MM.1S (cell line): ENCODE data around the gene KCNMA1.

Experiments used
- DNase-seq: peaks from one replicate; pipeline ENCODE4 v3.0.0-alpha.2; 2015
- H2AFZ ChIP-seq: fragments of 300-600 bp; sonication (generic); 2 replicates; pipeline ENCODE4 v1.6.0; 2016; ENCODE audit warnings: antibody characterized with exemption, low read length
- H3F3A ChIP-seq: fragments of 300-600 bp; sonication (generic); 2 replicates; pipeline ENCODE4 v1.6.1; 2016; ENCODE audit warnings: mild to moderate bottlenecking, antibody characterized with exemption, low read length, moderate library complexity, mixed read lengths; ENCODE audit not compliant: insufficient read depth
- H3K27ac ChIP-seq: fragments of 300-600 bp; sonication (generic); 2 replicates; pipeline ENCODE4 v1.5.1; 2016; ENCODE audit warnings: mild to moderate bottlenecking, low read length
- H3K27me3 ChIP-seq: fragments of 300-600 bp; sonication (generic); replicated peaks from 2 replicates; pipeline ENCODE4 v1.6.0; 2016; ENCODE audit warnings: low read length; ENCODE audit not compliant: insufficient read depth
- H3K36me3 ChIP-seq: fragments of 300-600 bp; sonication (generic); replicated peaks from 2 replicates; pipeline ENCODE4 v1.6.1; 2016; ENCODE audit warnings: mild to moderate bottlenecking, low read length, mixed read lengths; ENCODE audit not compliant: insufficient read depth
- H3K4me1 ChIP-seq: fragments of 300-600 bp; sonication (generic); 2 replicates; pipeline ENCODE4 v1.6.1; 2016; ENCODE audit warnings: low read length, mixed read lengths
- H3K4me2 ChIP-seq: fragments of 300-600 bp; sonication (generic); 2 replicates; pipeline ENCODE4 v1.6.0; 2016; ENCODE audit warnings: low read depth, low read length
- H3K4me3 ChIP-seq: fragments of 300-600 bp; sonication (generic); 2 replicates; pipeline ENCODE4 v1.5.1; 2016; ENCODE audit warnings: low read length, mixed read lengths
- H3K79me2 ChIP-seq: fragments of 300-600 bp; sonication (generic); 2 replicates; pipeline ENCODE4 v1.6.1; 2016; ENCODE audit warnings: mixed run types, low read length, mixed read lengths
- H3K9ac ChIP-seq: fragments of 300-600 bp; sonication (generic); 2 replicates; pipeline ENCODE4 v1.6.1; 2016; ENCODE audit warnings: low read length, mixed read lengths
- H3K9me2 ChIP-seq: fragments of 300-600 bp; sonication (generic); replicated peaks from 2 replicates; pipeline ENCODE4 v1.6.1; 2016; ENCODE audit warnings: mild to moderate bottlenecking, low read length, mixed read lengths; ENCODE audit not compliant: insufficient read depth
- H3K9me3 ChIP-seq: fragments of 300-600 bp; sonication (generic); replicated peaks from 2 replicates; pipeline ENCODE4 v1.6.1; 2016; ENCODE audit warnings: mild to moderate bottlenecking, low read length, mixed read lengths; ENCODE audit not compliant: insufficient read depth
- H4K20me1 ChIP-seq: fragments of 300-600 bp; sonication (generic); 2 replicates; pipeline ENCODE4 v1.6.1; 2016; ENCODE audit warnings: mild to moderate bottlenecking, low read length, moderate library complexity, mixed read lengths; ENCODE audit not compliant: insufficient read depth
- EZH2 ChIP-seq: fragments of 300-600 bp; sonication (generic); optimal IDR thresholded peaks from 2 replicates; pipeline ENCODE3; 2017; ENCODE audit warnings: low read depth, mild to moderate bottlenecking, antibody characterized with exemption, low read length, mixed read lengths
- EZH2phosphoT487 ChIP-seq: fragments of 300-600 bp; sonication (generic); IDR thresholded peaks from 2 replicates; pipeline ENCODE4 v1.6.1; 2018; ENCODE audit warnings: antibody characterized with exemption, low read length
- TF ChIP-seq, protein P1 (sequence below): fragments of 300-600 bp; sonication (generic); IDR thresholded peaks from 2 replicates; pipeline ENCODE4 v1.5.1; 2016; ENCODE audit warnings: antibody characterized with exemption, low read length, mixed read lengths

The KCNMA1 gene

DNA sequence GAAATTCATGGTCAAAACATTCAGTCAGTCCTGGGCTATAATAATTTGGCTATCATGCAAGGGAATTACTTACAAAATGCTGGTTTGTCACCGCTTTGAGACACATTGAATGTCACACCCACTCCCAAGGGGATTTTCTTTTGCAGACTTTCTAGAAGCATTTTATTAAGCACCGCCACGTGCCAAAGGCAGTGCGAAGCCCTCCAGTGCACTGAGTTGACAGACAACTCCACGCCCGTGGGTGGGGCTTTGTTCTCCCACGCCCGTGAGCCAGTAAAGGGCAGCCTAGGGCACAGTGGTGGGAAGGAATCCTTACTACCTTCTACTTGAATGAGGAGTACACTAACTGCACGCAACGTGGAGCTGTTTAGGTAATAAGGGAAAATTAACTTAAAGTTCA is 515.8 kb downstream of the KCNMA1 start:
- Histone ChIP-seq H3K9ac (no peak overlapping the region), H3K9me2 (no peaks in the 10 kb centered on the region), H3K79me2 (no peaks in the 10 kb centered on the region), H3K36me3 (no peaks in the 10 kb centered on the region), H3F3A (no peaks in the 10 kb centered on the region), H3K4me2 (no peak overlapping the region), H3K4me3 (no peak overlapping the region), H3K27me3 (no peaks in the 10 kb centered on the region), H2AFZ (no peak overlapping the region), H3K27ac (no peak overlapping the region), H3K9me3 (no peaks in the 10 kb centered on the region), H3K4me1 (no peaks in the 10 kb centered on the region), H4K20me1 (no peaks in the 10 kb centered on the region)
- TF ChIP-seq EZH2phosphoT487 (no peak), EZH2 (no peak)
- TF ChIP-seq, protein P1, sequence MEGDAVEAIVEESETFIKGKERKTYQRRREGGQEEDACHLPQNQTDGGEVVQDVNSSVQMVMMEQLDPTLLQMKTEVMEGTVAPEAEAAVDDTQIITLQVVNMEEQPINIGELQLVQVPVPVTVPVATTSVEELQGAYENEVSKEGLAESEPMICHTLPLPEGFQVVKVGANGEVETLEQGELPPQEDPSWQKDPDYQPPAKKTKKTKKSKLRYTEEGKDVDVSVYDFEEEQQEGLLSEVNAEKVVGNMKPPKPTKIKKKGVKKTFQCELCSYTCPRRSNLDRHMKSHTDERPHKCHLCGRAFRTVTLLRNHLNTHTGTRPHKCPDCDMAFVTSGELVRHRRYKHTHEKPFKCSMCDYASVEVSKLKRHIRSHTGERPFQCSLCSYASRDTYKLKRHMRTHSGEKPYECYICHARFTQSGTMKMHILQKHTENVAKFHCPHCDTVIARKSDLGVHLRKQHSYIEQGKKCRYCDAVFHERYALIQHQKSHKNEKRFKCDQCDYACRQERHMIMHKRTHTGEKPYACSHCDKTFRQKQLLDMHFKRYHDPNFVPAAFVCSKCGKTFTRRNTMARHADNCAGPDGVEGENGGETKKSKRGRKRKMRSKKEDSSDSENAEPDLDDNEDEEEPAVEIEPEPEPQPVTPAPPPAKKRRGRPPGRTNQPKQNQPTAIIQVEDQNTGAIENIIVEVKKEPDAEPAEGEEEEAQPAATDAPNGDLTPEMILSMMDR, result no peak
- DNase-seq, result no peak

DNA sequence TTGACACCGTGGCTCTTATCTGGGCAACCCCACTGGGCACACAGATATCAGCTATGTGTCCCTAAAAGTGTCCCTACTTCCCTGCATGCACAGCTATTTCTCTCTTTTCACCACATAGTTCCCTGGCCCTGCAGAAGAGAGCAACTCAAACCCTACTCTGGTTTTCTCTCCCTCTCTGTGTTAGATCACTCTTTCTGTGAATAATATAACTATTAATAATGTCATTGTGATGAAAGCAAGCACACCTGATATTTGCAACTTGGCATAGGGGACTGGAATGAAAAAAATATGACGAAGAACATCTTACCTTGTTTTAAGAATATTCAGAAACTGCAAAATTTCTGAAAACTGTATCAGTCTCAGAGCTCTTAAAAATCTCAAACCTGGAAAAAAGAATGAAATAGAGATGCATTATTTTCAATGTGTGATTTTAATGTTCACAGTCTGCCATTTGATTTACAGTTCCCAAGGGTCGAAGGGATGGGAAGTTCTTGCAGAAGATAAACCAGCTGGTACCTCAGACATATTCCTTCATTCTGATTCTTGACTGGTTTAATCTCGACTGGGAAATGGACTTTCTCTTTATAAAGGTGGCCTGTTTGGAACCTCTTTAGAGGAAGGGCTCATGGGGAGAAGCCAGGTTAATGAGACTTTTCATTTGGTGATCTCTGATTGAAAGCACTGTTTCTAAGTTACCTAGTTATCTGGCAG is 516.8 kb downstream of the KCNMA1 start:
- H3K9ac ChIP-seq, result no peak overlapping the region
- no peaks in the 10 kb centered on the region for H3F3A ChIP-seq
- H3K36me3 ChIP-seq, result no peaks in the 10 kb centered on the region
- H3K27me3 ChIP-seq, result no peaks in the 10 kb centered on the region
- H3K9me2 ChIP-seq, result no peaks in the 10 kb centered on the region
- H3K9me3 ChIP-seq, result no peaks in the 10 kb centered on the region
- H3K4me3 ChIP-seq, result no peak overlapping the region
- no peak overlapping the region for H3K27ac ChIP-seq
- no peaks in the 10 kb centered on the region for H3K4me1 ChIP-seq
- no peaks in the 10 kb centered on the region for H4K20me1 ChIP-seq
- TF ChIP-seq EZH2, result no peak
- TF ChIP-seq, protein P1, result no peak
- TF ChIP-seq EZH2phosphoT487, result no peak
- H3K79me2 ChIP-seq, result no peaks in the 10 kb centered on the region
- H2AFZ ChIP-seq, result no peak overlapping the region
- no peak for DNase-seq
- no peak overlapping the region for H3K4me2 ChIP-seq

DNA sequence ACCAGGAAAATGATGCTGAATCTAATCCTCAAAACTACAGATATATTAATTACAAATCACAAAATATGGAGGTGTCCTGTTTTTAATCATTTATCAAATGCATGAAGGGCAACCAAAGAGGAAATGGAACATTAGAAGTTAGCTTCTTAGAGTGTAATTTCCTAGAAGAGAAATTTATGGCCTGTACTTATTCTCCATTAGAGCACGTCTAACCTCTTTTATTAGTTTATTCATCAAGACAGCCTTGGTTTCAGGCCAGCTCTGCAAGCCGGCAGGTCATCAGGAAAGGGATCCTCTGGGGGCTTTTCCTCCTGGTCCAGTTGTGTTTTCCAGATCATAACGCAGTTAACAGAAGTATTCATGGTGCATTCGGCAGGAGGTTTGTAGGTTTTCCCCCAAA is 517.6 kb downstream of the KCNMA1 start:
- DNase-seq, result no peak
- Histone ChIP-seq H4K20me1 (no peaks in the 10 kb centered on the region), H3K9me2 (no peaks in the 10 kb centered on the region), H3K9me3 (no peaks in the 10 kb centered on the region), H3K27me3 (no peaks in the 10 kb centered on the region), H2AFZ (no peak overlapping the region), H3K4me1 (no peaks in the 10 kb centered on the region), H3K4me3 (no peak overlapping the region), H3K36me3 (no peaks in the 10 kb centered on the region), H3K27ac (no peak overlapping the region), H3K4me2 (no peak overlapping the region), H3K79me2 (no peaks in the 10 kb centered on the region), H3K9ac (no peak overlapping the region), H3F3A (no peaks in the 10 kb centered on the region)
- TF ChIP-seq EZH2, result no peak
- TF ChIP-seq, protein P1, result no peak
- no peak for TF ChIP-seq EZH2phosphoT487
